Muscle of leg (tissue), 16 donors: Measurements from ENCODE around the gene CES5A. TPM values are rescaled to one million over a fixed set of nuclear protein-coding genes. Genes with fewer than 3 reads are reported as not detected.
"Not testable (repeated sequence)": the region's sequence is repeated elsewhere in the genome, so short reads cannot be mapped to it uniquely, and the experiment has no call there.

Experiments
- DNase-seq: peaks from one replicate; pipeline ENCODE4 v3.0.0; 2013
- H3K27ac ChIP-seq: one replicate; pipeline ENCODE4 v1.5.1; 2013; ENCODE audit warnings: mild to moderate bottlenecking, low read length, control low read depth
- H3K27me3 ChIP-seq: one replicate; pipeline ENCODE4 v1.6.1; 2013; ENCODE audit warnings: low read length; ENCODE audit not compliant: control insufficient read depth, insufficient read depth
- H3K36me3 ChIP-seq: one replicate; pipeline ENCODE4 v1.6.1; 2013; ENCODE audit warnings: low read length; ENCODE audit not compliant: control insufficient read depth, insufficient read depth
- H3K4me1 ChIP-seq: one replicate; pipeline ENCODE4 v1.6.1; 2013; ENCODE audit warnings: low read length; ENCODE audit not compliant: control insufficient read depth, insufficient read depth
- H3K4me3 ChIP-seq: one replicate; pipeline ENCODE4 v1.5.1; 2013; ENCODE audit warnings: low read length, control low read depth
- H3K9me3 ChIP-seq: replicated peaks from 2 replicates; pipeline ENCODE4 v1.6.1; 2013; ENCODE audit warnings: low read depth, low read length; ENCODE audit not compliant: control insufficient read depth
- WGBS: methylation state at CpG from one replicate; pipeline ENCODE4 v1.1.5; 2013; ENCODE audit warnings: missing lambda C conversion rate; ENCODE audit not compliant: insufficient coverage; 5-methylcytosine and 5-hydroxymethylcytosine counted together
- long read RNA-seq, 11 donors: transcript quantifications; one replicate each; lab custom pipeline, GENCODE V29; 2026
- polyA plus RNA-seq, 8 donors: library from polyadenylated mRNA; unstranded; fragments of 120-200 nt; gene quantifications; one replicate each; pipeline versions ENCODE4 v1.2.1 to v1.2.3, GENCODE V29; 2013; ENCODE audit warnings: inconsistent platforms in 1 of 8, low replicate concordance in 1 of 8; ENCODE audit not compliant: insufficient read length in 8 of 8, insufficient read depth in 1 of 8
- total RNA-seq: library from RNA; stranded (reverse); fragments of 120-200 nt; gene quantifications from one replicate; pipeline ENCODE4 v1.2.4, GENCODE V29; 2013

CES5A gene
- total RNA-seq (not detected), polyA plus RNA-seq (not detected)
- long read RNA-seq, donor 1: 0 reads
- long read RNA-seq, donor 2: 0 reads
- long read RNA-seq, donor 3: 0 reads
- long read RNA-seq, donor 4: 0 reads
- long read RNA-seq, donor 5: 0 reads
- long read RNA-seq, donor 6: 0 reads
- long read RNA-seq, donor 7: 0 reads
- long read RNA-seq, donor 8: 0 reads
- long read RNA-seq, donor 9: 0 reads
- long read RNA-seq, donor 10: 0 reads
- long read RNA-seq, donor 11: 0 reads

- DNase-seq: no peak
- H3K27ac ChIP-seq: no peak within 1 kb of the TSS
- H3K4me3 ChIP-seq: no peak within 1 kb of the TSS
- no peaks in the 10 kb centered on the region for H3K4me1 ChIP-seq
- no peaks in the 10 kb centered on the region for H3K9me3 ChIP-seq
- 48% methylated on average over 2 of the region's 2 CpGs for WGBS
- no peaks in the 10 kb centered on the region for H3K36me3 ChIP-seq
- H3K27me3 ChIP-seq: no peaks in the 10 kb centered on the region
Observed at GRCh38 chr16:55875273-55875672, at the start of gene CES5A. CES5A (minus strand) TSS chr16:55875373; CDS start chr16:55875221, 152 bp downstream.

GRCh38 chr16:55922662-55923061, 47.5 kb upstream of the CES5A start:
- Histone ChIP-seq H3K27me3 (peaks cover 2% of the 10 kb centered on the region), H3K4me3 (no peak overlapping the region), H3K27ac (no peak overlapping the region), H3K4me1 (no peaks in the 10 kb centered on the region), H3K36me3 (no peaks in the 10 kb centered on the region), H3K9me3 (no peaks in the 10 kb centered on the region)
- DNase-seq: no peak

DNA sequence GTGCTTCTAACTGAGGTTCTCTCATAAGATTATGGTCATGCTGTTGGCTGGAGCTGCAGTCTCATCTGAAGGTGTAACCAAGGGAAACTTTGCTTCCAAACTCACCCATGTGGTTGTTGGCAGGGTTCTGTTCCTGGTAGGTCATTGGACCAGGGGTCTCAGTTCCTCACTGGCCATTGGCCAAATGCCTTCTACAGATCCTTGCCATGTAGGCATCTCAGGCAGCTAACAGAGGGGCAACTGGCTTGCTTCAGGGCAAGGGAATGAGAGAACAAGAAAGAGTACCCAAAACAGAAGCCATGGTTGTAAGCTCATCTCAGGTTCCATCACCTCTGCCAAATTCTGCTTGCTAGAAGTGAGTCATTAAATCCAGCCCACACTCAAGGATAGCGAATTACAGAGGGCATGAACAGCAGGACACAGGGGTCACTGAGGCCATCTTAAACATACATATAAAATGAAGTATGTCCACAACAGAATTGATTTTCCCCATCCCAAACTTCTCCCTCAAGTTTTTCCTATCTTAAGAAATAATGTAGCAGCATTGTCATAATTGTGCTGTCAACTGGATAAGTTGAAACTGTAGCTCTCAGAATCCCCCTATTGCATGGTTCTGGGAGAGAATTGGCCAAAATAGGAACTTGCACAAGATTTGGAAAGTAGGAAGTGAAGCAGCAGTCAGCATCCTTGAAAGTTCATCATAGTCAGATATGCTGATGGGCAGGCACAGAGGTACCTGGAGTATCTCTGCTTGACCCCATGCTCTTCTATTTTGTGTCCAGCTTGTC, 42.4 kb upstream of the CES5A start:
- no peaks in the 10 kb centered on the region for H3K9me3 ChIP-seq
- peaks cover 2% of the 10 kb centered on the region for H3K27me3 ChIP-seq
- H3K4me3 ChIP-seq: no peak overlapping the region
- no peaks in the 10 kb centered on the region for H3K36me3 ChIP-seq
- WGBS: no CpG with 5 or more reads among the region's 1 CpG
- no peaks in the 10 kb centered on the region for H3K4me1 ChIP-seq
- no peak for DNase-seq
- H3K27ac ChIP-seq: no peak overlapping the region

DNA sequence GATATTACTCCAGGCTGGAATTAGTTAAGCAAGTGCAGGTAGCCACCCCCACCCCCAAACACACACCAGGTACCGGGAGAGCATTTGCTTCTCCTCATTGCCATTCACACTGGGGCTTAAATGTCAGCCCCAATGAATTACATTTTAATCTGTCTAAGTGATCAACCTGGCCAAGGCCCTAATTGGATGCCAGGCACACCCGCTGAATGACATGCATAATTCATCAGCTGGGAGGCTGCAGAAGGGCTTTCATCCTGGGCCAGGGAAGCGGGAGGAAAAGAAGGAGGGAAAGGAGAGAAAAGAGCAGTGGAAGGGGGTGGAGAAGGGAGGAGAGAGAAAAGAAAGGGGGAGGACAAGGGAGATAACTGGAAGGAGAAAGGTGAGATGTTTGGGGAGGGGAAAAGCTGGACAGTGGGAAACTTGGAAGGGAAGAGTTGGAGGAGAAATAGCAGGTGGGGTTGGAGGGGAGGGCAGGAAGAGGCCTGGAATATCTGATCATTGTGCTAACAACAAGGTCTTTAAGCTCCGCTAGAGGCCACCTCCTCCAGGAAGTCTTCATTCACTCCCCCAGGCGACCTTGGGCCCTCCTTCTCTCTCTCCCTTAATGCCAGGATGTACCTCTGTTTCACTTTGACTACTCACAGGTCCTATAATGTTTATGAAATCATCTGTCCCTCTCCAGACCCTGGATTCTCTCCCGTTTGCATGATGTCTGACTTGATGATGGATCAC, 40.1 kb upstream of the CES5A start:
- Histone ChIP-seq H3K4me1 (no peaks in the 10 kb centered on the region), H3K9me3 (peaks cover 2% of the 10 kb centered on the region), H3K27me3 (peaks cover under 1% of the 10 kb centered on the region), H3K27ac (no peak overlapping the region), H3K36me3 (no peaks in the 10 kb centered on the region), H3K4me3 (no peak overlapping the region)
- no peak for DNase-seq
- 54% methylated on average over 5 of the region's 6 CpGs for WGBS

DNA sequence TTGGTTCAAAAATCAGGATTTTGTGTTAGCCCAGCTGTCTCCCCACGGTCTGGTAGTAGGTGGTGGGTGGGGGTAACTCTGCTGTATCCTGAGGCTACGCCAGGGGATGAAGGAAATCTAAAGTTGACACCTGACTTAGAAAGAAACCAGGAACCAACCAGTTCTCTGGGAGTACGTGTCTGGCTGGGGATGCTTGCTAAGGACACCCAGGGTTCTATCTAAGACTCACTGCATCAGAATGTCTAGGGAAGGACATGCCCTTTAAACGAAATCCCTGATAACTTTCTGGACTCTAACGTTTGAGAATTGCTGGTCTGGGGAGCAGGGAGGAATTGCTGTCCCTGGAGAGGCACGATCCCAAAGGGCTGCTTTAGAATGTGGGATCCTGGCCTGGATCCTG, 39.2 kb upstream of the CES5A start:
- Histone ChIP-seq H3K4me1 (no peaks in the 10 kb centered on the region), H3K27ac (no peak overlapping the region), H3K4me3 (no peak overlapping the region), H3K27me3 (no peaks in the 10 kb centered on the region), H3K9me3 (peaks cover 2% of the 10 kb centered on the region), H3K36me3 (no peaks in the 10 kb centered on the region)
- 45% methylated on average over 5 of the region's 6 CpGs for WGBS
- DNase-seq: no peak

- DNase-seq: no peak
- no peak overlapping the region for H3K27ac ChIP-seq
- 40% methylated on average over 1 of the region's 2 CpGs for WGBS
- no peak overlapping the region for H3K4me3 ChIP-seq
- H3K36me3 ChIP-seq: no peaks in the 10 kb centered on the region
- H3K27me3 ChIP-seq: no peaks in the 10 kb centered on the region
- no peaks in the 10 kb centered on the region for H3K4me1 ChIP-seq
- peaks cover 2% of the 10 kb centered on the region for H3K9me3 ChIP-seq
Observed at GRCh38 chr16:55913716-55914115, 38.5 kb upstream of the CES5A start.

- not testable (repeated sequence) for H3K27me3 ChIP-seq, H3K4me1 ChIP-seq, H3K9me3 ChIP-seq, H3K36me3 ChIP-seq, DNase-seq, H3K27ac ChIP-seq, H3K4me3 ChIP-seq
- 46% methylated on average over 2 of the region's 2 CpGs for WGBS
Observed at GRCh38 chr16:55913121-55913520, 37.9 kb upstream of the CES5A start.

- H3K27ac ChIP-seq: no peak overlapping the region
- no peaks in the 10 kb centered on the region for H3K27me3 ChIP-seq
- DNase-seq: peak; percentile 50
- H3K4me3 ChIP-seq: no peak overlapping the region
- peaks cover 2% of the 10 kb centered on the region for H3K9me3 ChIP-seq
- H3K4me1 ChIP-seq: no peaks in the 10 kb centered on the region
- no peaks in the 10 kb centered on the region for H3K36me3 ChIP-seq
- 75% methylated on average over 9 of the region's 9 CpGs for WGBS
Observed at GRCh38 chr16:55912022-55912421, 36.8 kb upstream of the CES5A start.

DNA sequence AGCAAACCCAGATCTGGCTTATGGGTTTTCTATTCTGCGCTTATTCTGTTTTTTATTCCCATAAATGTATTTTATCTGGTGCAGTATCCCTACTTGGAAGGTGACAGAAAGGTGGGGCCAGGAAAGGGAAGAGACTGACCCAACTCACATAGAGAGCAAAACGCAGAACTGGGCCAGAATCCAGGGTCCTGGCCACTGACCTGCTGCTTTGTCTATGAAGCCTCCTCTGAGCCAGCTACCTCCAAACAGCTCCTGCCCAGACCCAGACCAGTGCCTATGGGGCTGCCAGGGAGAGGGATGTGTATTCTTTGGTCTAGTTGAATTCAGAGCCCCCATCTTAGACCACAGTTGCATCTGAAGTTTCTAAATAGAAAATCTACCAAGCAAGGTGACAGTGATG, 36.4 kb upstream of the CES5A start:
- no peak overlapping the region for H3K4me3 ChIP-seq

GRCh38 chr16:55909876-55910275, 34.7 kb upstream of the CES5A start:
- Histone ChIP-seq H3K4me3 (no peak overlapping the region), H3K27me3 (no peaks in the 10 kb centered on the region), H3K4me1 (no peaks in the 10 kb centered on the region), H3K27ac (no peak overlapping the region), H3K36me3 (no peaks in the 10 kb centered on the region), H3K9me3 (peaks cover 2% of the 10 kb centered on the region)
- whole genome bisulfite sequencing: 92% methylated on average over 1 of the region's 2 CpGs
- no peak for DNase-seq

More for the DNA sequence above, 36.4 kb upstream of the CES5A start:
- Histone ChIP-seq H3K4me1 (no peaks in the 10 kb centered on the region), H3K36me3 (no peaks in the 10 kb centered on the region), H3K9me3 (peaks cover 2% of the 10 kb centered on the region), H3K27ac (no peak overlapping the region), H3K27me3 (no peaks in the 10 kb centered on the region)
- DNase-seq: no peak
- WGBS: no CpG with 5 or more reads among the region's 2 CpGs
